Measurements from ENCODE around the gene SPOCK1.

Gene SPOCK1

GRCh38 chr5:137325721-137326120 is 173.4 kb downstream of the SPOCK1 start:
- DNase-seq (ENCODE audit: low read depth): no peak

- DNase-seq (ENCODE audit: low read depth): no peak
Observed at GRCh38 chr5:137320056-137321045, 178.8 kb downstream of the SPOCK1 start.

DNA sequence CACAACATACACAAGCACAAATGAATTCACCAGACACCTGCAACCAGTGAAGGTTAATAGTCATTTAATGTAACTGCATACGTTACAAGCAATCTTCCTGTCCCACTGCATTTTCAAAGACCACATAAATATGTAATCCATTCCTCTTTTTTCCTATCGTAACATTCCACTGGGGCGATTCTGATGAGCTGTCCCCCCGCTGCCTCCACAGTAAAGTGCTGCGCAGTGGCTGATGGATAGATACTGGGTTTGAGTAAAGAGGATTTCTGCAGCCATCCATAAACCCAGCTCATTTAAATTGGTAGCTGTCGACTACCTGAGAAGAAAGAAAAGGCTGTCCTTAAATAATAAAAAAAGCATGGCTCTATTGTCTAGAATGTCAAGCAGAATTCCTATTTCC is 181.1 kb downstream of the SPOCK1 start:
- DNase-seq (ENCODE audit: low read depth): no peak

DNA sequence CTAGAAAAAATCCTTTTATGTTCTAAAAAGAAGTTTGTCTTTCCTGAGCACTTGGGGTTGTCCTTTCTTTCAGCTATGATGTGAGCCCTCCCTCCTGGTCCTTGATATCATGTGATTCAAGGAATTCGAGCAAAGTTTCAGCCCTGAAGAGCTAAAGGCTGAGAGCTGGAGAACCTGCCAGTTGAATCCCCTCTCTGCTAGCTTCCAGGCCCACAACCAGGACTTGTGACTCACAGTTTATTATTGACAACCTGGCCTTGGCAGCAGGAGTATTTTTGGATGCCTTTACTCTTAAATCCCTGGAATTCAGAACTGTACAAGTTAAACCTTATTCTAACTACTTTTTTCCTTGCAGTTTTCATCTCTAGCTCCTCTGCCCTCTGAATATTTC is 182.8 kb downstream of the SPOCK1 start:
- no peak for DNase-seq (ENCODE audit: low read depth)

DNA sequence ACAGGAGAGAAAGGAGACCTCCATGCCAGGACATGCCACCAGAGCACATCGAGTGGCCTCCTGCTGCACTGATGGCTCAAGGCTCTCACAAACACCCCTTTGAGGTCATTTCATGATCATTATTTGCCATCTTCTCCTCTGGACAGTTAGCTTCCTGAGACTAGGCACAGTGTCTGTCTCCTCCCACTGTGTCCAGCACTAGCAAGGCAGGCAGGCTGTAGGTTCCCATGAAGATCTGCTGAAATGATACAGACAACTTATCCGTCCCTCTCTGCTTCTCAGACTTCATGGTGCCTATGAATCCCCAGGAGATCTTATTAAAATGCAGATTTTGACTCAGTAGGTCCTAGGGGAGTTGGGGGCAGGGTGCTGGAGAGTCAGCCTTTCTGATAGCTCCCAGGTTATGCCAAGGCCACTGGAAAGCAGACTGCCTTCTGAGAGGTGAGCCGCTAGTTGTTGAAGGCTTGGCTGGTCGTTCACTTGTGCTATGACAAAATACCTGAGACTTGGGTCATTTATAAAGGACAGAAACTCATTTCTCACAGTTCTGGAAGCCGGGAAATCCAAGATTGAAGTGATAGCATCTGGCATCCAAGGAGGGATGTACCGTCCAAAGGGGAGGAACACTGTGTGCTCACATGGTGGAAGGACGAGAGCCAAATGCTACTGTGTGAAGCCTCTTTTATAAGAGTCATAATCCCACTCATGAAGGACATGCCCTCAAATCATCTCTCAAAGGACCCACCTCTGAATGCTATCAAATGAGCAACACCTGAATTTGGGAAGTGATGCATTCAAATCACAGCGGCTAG is 183.4 kb downstream of the SPOCK1 start:
- DNase-seq (ENCODE audit: low read depth): no peak

DNA sequence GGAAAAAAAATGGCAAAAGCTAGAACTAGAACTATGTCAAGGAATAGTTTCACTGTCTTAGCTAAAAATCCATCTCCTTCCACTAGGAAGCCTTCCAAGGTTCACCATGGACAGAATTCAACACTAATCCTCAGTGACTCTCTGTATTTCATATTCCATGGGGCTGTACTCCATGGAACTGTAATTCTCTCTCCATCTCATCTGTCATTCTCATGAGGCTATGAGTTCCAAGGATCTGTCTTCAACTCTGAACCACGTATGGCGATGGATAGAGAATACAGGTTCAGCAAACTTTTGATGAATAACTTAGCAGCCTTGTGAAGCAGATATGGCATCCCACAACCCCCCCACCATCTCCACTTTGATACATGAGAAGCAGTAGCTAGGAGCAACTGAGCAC is 184.0 kb downstream of the SPOCK1 start:
- no peak for DNase-seq (ENCODE audit: low read depth)

GRCh38 chr5:137313526-137314175 is 185.5 kb downstream of the SPOCK1 start:
- no peak for DNase-seq (ENCODE audit: low read depth)

DNA sequence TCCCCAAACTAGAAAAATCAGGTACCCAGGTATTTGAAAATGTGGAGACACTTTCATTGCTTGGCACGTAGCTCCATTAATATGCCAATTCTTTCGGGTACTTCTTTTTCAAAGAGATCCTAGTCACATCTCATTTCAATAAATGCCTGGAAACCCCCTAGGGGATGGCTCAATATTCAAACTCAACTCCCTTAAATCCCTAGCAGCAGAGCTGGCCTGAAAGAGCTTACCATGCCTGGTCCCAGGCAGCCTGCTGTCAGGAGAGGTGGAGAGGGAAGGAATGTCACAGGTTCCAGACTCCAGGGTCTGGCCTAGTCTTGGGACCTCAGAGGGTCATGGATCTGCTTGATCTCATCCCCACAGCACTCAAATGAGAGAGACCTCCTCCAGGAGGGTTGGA is 187.1 kb downstream of the SPOCK1 start:
- no peak for DNase-seq (ENCODE audit: low read depth)

DNA sequence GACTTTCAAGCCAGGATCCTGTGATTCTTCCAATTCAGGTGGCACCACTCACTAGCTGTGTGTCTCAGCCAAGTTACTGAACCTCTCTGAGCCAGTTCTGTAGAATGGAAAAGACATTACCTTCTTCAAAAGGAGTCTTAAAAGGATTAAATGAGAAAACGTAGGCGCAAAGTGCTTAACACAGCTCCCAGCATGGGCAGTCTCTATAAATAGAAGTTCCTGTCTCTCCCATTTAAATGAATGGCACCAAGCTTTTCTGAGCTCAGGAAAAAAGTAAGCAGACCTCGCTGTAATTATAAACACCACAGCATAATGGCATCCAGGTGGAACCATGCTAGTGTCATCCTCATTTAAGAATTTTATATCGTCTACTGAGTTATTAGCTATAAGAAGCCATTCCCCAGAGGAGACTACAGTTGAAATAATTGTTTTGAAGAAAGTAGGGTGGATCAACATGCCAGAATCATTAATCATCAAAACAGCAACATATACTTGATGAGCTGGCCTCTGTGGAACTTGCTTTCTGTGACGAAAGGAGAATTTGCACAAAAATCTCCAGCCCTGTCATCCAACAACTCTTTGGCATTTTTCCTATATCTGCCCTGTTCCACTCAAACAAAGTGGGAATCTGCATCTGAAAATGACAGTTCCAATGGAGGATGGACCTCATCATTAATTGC is 188.9 kb downstream of the SPOCK1 start:
- DNase-seq (ENCODE audit: low read depth): peak; percentile 86

DNA sequence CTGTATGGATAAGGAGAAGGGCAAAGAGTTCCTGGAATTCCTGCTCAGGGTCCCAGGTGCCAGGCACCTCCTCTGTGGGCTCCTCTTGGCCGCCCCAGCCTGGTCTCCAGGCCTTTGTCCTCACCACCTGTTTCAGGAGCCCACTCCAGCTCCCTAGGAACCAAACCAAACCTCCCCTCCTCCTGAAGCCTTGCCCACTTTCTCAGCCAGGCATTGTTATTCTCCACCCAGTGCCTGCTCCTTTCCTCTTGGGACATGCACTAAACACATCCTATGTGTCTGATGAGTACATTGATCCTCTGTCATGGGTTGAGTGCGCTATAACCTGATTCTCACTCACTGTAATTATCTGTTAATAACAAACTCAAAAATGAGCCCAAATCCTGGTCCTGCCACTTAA is 189.8 kb downstream of the SPOCK1 start:
- no peak for DNase-seq (ENCODE audit: low read depth)

GRCh38 chr5:137308311-137308710 is 190.8 kb downstream of the SPOCK1 start:
- no peak for DNase-seq (ENCODE audit: low read depth)

- DNase-seq (ENCODE audit: low read depth): no peak
Observed at GRCh38 chr5:137306903-137307302, 192.2 kb downstream of the SPOCK1 start.

DNA sequence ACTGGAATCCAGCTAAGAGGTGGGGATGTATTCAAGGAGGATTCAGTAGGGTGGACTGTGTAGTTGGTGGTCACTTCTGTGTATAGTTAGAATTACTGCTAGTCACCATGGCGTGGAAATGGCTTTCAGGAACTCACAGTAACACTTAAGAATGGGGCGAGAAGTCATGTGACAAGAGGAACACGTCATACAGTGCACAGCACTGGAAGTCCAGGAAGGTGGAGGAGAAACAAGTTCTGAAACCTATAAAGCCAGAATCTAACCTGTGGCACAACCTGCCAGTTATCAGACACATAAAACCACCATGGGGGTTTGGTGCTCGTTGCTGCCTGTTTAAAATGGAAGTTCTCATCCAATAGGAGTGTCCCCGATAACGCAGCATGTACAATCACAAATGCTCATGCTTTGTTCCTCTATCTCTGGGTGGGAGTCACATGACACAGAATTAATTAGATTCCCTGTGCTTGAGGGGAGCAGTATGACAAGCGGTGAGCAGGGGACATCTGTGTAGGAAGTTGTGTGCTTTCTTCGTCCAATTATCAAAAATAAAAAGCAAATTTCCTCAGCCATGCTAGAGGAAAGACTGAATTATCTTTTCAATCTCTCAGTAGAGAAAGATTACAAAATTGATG is 193.0 kb downstream of the SPOCK1 start:
- no peak for DNase-seq (ENCODE audit: low read depth)

DNA sequence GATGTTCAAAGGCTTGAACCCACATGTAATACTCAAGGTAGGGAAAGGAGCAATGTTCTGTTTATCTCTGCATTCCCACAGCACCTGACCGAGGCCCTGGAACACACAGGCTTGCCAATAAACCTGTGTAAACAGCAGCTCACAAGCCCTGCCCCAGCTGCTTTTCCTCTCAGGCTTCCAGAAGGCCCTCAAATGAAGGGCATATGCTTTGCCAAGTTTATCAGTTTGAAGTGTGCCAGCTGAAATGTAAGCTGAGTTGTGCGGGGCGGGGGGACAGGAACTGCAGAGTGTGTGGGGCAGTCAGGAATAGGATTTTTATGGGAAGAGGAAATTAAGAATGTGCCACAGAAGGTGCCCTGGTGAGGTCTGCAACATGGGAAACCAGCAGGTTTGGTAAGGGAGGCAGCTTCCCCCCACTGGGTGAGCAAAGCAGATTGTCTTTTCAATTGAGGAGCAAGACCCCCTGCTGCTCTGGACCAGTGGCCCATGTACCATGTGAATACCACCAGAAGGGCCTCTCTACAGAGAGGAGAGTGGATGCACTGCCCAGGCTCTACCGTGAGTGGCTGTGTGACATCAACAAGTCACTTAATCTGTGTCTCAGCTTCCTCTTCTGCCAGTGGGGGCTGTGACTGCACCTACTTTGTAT is 194.8 kb downstream of the SPOCK1 start:
- no peak for DNase-seq (ENCODE audit: low read depth)

DNA sequence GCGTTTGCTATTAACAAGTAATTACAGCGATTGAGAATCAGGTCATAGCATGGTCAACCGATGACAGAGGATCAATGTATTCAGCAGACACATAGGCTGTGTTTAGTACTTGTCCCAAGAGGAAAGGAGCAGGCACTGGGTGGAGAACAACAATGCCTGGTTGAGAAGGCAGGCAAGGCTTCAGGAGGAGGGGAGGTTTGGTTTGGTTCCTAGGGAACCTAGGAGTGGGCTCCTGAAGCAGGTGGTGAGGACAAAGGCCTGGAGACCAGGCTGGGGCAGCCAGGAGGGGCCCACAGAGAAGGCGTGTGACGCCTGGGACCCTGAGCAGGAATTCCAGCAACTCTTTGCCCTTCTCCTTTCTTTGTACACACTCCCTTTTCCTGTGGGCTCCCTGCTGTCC is 195.6 kb downstream of the SPOCK1 start:
- no peak for DNase-seq (ENCODE audit: low read depth)

- DNase-seq (ENCODE audit: low read depth): no peak
Observed at GRCh38 chr5:137300411-137301240, 198.5 kb downstream of the SPOCK1 start.

- no peak for DNase-seq (ENCODE audit: low read depth)
Observed at GRCh38 chr5:137296213-137296781, 202.8 kb downstream of the SPOCK1 start.

DNA sequence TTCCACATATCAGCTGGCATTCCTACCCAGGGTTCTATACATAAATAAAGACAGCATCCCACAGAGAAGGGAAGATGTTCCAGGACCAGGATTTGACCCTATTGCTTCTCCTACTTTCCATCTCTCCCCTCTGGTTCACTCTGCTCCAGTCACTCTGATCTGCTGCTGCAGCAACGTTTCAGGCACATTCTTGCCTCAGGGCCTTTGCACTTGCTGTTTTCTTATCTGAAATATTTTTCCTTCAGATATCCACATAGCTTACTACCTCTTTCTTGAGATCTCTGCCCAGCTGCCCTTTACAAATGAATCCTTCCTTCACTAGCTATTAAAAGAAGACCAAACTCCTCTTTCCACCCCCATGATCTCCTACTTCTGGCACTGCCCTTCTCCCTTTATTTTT is 204.5 kb downstream of the SPOCK1 start:
- no peak for DNase-seq (ENCODE audit: low read depth)

GRCh38 chr5:137292461-137293027 is 206.6 kb downstream of the SPOCK1 start:
- DNase-seq (ENCODE audit: low read depth): no peak

All from non-pigmented ciliary epithelial cell (primary cell).